K562 (cell line): Measurements from ENCODE around the gene YIF1A. TPM values are rescaled to one million over a fixed set of nuclear protein-coding genes. Genes with fewer than 3 reads are reported as not detected.

ENCODE experiments used
- DEAF1 ChIP-seq: fragments of 450-650 bp; formaldehyde crosslinking; IDR thresholded peaks from 2 replicates; pipeline ENCODE4 v1.4.0; 2020; ENCODE audit warnings: mild to moderate bottlenecking, moderate library complexity
- FOXA3 ChIP-seq, 2 experiments: fragments of 450-650 bp in 1 of 2; sonication (generic) in 1 of 2; formaldehyde crosslinking; IDR thresholded peaks in 1 of 2; conservative IDR thresholded peaks in 1 of 2; 2 replicates each; pipeline versions ENCODE4 v1.4.0 to v1.8.0; 2020 to 2022; ENCODE audit warnings: mild to moderate bottlenecking in 2 of 2, missing genetic modification reagents in 1 of 2
- FOXP4 ChIP-seq: sonication (generic); formaldehyde crosslinking; IDR thresholded peaks from 2 replicates; pipeline ENCODE4 v1.8.0; 2022; ENCODE audit warnings: mild to moderate bottlenecking, missing genetic modification reagents, borderline replicate concordance
- GABPB1 ChIP-seq: sonication (generic); formaldehyde crosslinking; IDR thresholded peaks from 2 replicates; pipeline ENCODE4 v1.8.0; 2022; ENCODE audit warnings: mild to moderate bottlenecking, missing genetic modification reagents
- GATA2 ChIP-seq: sonication (generic); formaldehyde crosslinking; IDR thresholded peaks from 2 replicates; pipeline ENCODE4 v1.4.0; 2020; ENCODE audit warnings: mild to moderate bottlenecking, missing genetic modification reagents
- HNRNPL ChIP-seq: fragments of 200-400 bp; formaldehyde crosslinking; IDR thresholded peaks from 2 replicates; pipeline ENCODE4 v1.6.1; 2017; ENCODE audit warnings: low read depth, mild to moderate bottlenecking, low read length
- JUNB ChIP-seq: fragments of 450-650 bp; formaldehyde crosslinking; conservative IDR thresholded peaks from 2 replicates; pipeline ENCODE4 v1.4.0; 2020; ENCODE audit warnings: mild to moderate bottlenecking
- MYNN ChIP-seq, 2 experiments: sonication (generic); formaldehyde crosslinking in 1 of 2; IDR thresholded peaks; 2 replicates each; pipeline versions ENCODE4 v1.5.0 to v1.6.1; 2016 to 2020; ENCODE audit warnings: antibody characterized with exemption in 1 of 2, missing genetic modification reagents in 1 of 2
- PKNOX1 ChIP-seq: fragments of 450-650 bp; IDR thresholded peaks from 2 replicates; pipeline ENCODE4 v1.6.1; 2016
- RBM17 ChIP-seq: fragments of 200-400 bp; formaldehyde crosslinking; IDR thresholded peaks from 2 replicates; pipeline ENCODE4 v1.6.1; 2017; ENCODE audit warnings: low read depth, mild to moderate bottlenecking, low read length, borderline replicate concordance
- SREBF1 ChIP-seq: fragments of 150-350 bp; IDR thresholded peaks from 2 replicates; pipeline ENCODE4 v1.6.1; 2014; ENCODE audit warnings: antibody characterized with exemption, low read depth, low read length, borderline replicate concordance
- SREBF2 ChIP-seq: sonication (generic); formaldehyde crosslinking; IDR thresholded peaks from 2 replicates; pipeline ENCODE4 v1.4.0; 2020; ENCODE audit warnings: mild to moderate bottlenecking, missing genetic modification reagents
- TRIM28 ChIP-seq: fragments of 450-650 bp; IDR thresholded peaks from 2 replicates; pipeline ENCODE4 v1.6.1; 2017
- ZNF41 ChIP-seq: fragments of 250-450 bp; sonication (Bioruptor Pico); conservative IDR thresholded peaks from 2 replicates; pipeline ENCODE4 v1.4.0; 2020; ENCODE audit warnings: mild to moderate bottlenecking
- ZNF592 ChIP-seq: fragments of 450-650 bp; IDR thresholded peaks from 2 replicates; pipeline ENCODE4 v1.6.1; 2017; ENCODE audit warnings: antibody characterized with exemption, mild to moderate bottlenecking
- polyA plus RNA-seq, 8 experiments: library from polyadenylated mRNA; depleted of rRNA in 4 of 8; stranded (reverse) in 5 of 8; unstranded in 3 of 8; fragments of >200 nt; fragmentation: Nextera tagmentation in 2 of 8; fragmentation: Illumina TruSeq in 1 of 8; extraction: Ambion mirVana in 2 of 8; extraction: Trizol in 1 of 8; gene quantifications; 2 replicates each; pipeline versions ENCODE4 v1.2.1 to v1.2.3, GENCODE V29; 2011 to 2014; ENCODE audit warnings: inconsistent platforms in 1 of 8, missing spikeins in 1 of 8
- total RNA-seq, 7 experiments: library from RNA; depleted of rRNA in 6 of 7; stranded (reverse); fragments of >200 nt in 6 of 7; fragmentation: Illumina TruSeq in 2 of 7; extraction: Trizol in 2 of 7; gene quantifications; 2 replicates each; pipeline versions ENCODE4 v1.2.1 to v1.2.3, GENCODE V29; 2011 to 2021; ENCODE audit warnings: low replicate concordance in 1 of 7

YIF1A gene
- total and polyA plus RNA-seq, 9 of the 15 experiments (the other 6 are each of a cell fraction or from before 2014, with no cell fraction given) = 8.6 to 121 (median 77.2) TPM

- TF ChIP-seq FOXP4 (CRISPR knock-in tag) (no peak), GATA2 (CRISPR knock-in tag) (no peak), HNRNPL (no peak), DEAF1 (CRISPR knock-in tag) (peak; percentile 71), TRIM28 (no peak), ZNF592 (no peak), SREBF1 (no peak), GABPB1 (peak; percentile 77), MYNN (IDR thresholded peaks at IDR 0.05) (peak; percentile 100), MYNN (CRISPR knock-in tag; IDR thresholded peaks at IDR 0.05) (peak; percentile 95), RBM17 (no peak), ZNF41 (CRISPR knock-in tag) (no peak), FOXA3 (CRISPR knock-in tag; conservative IDR thresholded peaks at IDR 0.05 in 1 of 2, IDR thresholded peaks at IDR 0.05 in 1 of 2) (no peak), JUNB (no peak), PKNOX1 (no peak), SREBF2 (CRISPR knock-in tag) (no peak)
Observed at GRCh38 chr11:66282468-66283455, 6.2 kb downstream of the YIF1A start (continued).
